ENCODE measurements around the gene GNAI3. TPM values are rescaled to one million over a fixed set of nuclear protein-coding genes. Genes with fewer than 3 reads are reported as not detected.

The GNAI3 gene
- total and polyA plus RNA-seq, 2 experiments from 2014 or later: 5.0 to 7.9 TPM

DNA sequence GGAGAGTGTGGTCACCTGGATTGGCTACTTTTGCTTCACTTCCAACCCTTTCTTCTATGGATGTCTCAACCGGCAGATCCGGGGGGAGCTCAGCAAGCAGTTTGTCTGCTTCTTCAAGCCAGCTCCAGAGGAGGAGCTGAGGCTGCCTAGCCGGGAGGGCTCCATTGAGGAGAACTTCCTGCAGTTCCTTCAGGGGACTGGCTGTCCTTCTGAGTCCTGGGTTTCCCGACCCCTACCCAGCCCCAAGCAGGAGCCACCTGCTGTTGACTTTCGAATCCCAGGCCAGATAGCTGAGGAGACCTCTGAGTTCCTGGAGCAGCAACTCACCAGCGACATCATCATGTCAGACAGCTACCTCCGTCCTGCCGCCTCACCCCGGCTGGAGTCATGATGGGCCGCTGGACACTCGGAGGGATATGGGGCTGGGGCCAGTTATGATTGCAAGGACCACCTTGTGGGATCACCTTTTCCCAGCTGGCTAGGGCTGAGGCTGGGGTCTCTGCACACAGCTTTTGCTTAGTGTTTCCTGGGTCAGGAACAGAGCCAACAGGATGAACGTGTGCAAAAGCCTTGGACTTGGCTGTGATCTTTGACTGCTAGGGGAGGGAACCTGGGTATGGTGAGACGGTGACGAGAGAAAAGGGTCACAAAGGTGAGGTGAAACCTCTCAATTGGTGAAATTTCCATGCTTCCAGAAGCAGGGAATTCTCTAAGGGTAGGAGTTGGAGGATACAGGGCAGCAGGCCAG is 4.3 kb upstream of the GNAI3 start:
- Histone ChIP-seq H3K4me3 (no peak overlapping the region), H3K9me3 (ENCODE audit: low read depth) (no peaks in the 10 kb centered on the region), H3K27me3 (no peaks in the 10 kb centered on the region), H3K4me1 (ENCODE audit: low read depth) (peaks cover 20% of the 10 kb centered on the region), H3K27ac (no peak overlapping the region), H3K36me3 (no peaks in the 10 kb centered on the region)
- no peak for DNase-seq (ENCODE audit: low read depth in 1 of 2, low spot score in 1 of 2)
- TF ChIP-seq, protein P1, sequence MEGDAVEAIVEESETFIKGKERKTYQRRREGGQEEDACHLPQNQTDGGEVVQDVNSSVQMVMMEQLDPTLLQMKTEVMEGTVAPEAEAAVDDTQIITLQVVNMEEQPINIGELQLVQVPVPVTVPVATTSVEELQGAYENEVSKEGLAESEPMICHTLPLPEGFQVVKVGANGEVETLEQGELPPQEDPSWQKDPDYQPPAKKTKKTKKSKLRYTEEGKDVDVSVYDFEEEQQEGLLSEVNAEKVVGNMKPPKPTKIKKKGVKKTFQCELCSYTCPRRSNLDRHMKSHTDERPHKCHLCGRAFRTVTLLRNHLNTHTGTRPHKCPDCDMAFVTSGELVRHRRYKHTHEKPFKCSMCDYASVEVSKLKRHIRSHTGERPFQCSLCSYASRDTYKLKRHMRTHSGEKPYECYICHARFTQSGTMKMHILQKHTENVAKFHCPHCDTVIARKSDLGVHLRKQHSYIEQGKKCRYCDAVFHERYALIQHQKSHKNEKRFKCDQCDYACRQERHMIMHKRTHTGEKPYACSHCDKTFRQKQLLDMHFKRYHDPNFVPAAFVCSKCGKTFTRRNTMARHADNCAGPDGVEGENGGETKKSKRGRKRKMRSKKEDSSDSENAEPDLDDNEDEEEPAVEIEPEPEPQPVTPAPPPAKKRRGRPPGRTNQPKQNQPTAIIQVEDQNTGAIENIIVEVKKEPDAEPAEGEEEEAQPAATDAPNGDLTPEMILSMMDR (IDR thresholded peaks at IDR 0.05; ENCODE audit: low read depth, low read length): no peak

GRCh38 chr1:109546311-109547109 is 1.9 kb upstream of the GNAI3 start:
- H3K27me3 ChIP-seq: no peaks in the 10 kb centered on the region
- peak overlapping the region; percentile 56 for H3K27ac ChIP-seq
- H3K4me1 ChIP-seq (ENCODE audit: low read depth): peaks cover 20% of the 10 kb centered on the region
- peak; percentile 92 for DNase-seq (ENCODE audit: low read depth in 1 of 2, low spot score in 1 of 2)
- H3K9me3 ChIP-seq (ENCODE audit: low read depth): no peaks in the 10 kb centered on the region
- peak overlapping the region; percentile 72 for H3K4me3 ChIP-seq
- TF ChIP-seq, protein P1 (IDR thresholded peaks at IDR 0.05; ENCODE audit: low read depth, low read length): peak; percentile 81
- no peaks in the 10 kb centered on the region for H3K36me3 ChIP-seq

DNA sequence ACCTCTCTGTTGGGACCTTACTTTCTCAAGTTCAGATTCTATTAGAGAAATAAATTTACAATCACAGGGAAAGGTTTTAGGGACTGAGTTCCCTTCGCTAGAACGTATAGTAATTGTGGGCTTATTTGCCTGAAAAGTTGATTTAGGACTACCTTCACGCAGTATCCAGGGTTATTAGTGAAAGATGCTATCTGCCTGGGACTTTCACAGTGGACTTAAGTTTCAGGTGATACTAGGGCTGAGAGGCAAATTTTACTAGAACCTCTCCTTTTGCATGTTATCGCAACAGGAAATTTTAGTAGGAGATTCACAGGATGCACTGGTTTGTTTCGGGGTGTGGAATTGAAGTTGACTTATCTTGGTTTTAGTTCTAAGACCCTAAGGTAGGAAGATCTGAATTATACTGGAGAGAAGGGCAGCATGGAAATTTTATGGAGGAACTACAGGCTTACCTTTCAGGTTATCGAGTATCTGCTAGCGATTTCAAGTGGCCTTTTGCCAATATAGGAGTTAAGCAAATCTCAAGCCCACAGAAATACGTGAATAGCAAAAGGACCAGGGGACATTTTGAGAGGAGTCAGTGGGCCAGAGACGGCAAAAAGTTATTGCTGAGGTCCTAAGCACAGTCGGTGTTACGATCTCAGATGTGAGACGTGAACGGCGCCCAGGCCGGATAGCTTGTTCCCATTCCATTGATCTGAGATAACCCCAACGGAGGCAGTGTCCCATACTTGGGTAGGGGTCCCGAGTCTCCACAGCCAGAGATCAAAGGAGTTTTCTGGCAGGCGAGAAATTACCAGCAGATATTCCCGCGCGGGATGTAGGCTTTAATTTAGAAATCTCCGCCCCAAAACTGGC is 723 bp upstream of the GNAI3 start:
- TF ChIP-seq, protein P1 (IDR thresholded peaks at IDR 0.05; ENCODE audit: low read depth, low read length): no peak
- peak in 1 of 2 donors; percentile 21 for DNase-seq (ENCODE audit: low read depth in 1 of 2, low spot score in 1 of 2)
- Histone ChIP-seq H3K27ac (peak overlapping the region; percentile 89), H3K4me3 (peak overlapping the region; percentile 72), H3K4me1 (ENCODE audit: low read depth) (peaks cover 20% of the 10 kb centered on the region), H3K36me3 (no peaks in the 10 kb centered on the region), H3K9me3 (ENCODE audit: low read depth) (no peaks in the 10 kb centered on the region), H3K27me3 (no peaks in the 10 kb centered on the region)

- Histone ChIP-seq H3K4me1 (ENCODE audit: low read depth) (no peaks in the 10 kb centered on the region), H3K27ac (no peak overlapping the region), H3K27me3 (no peaks in the 10 kb centered on the region), H3K36me3 (no peaks in the 10 kb centered on the region), H3K4me3 (no peak overlapping the region), H3K9me3 (ENCODE audit: low read depth) (no peaks in the 10 kb centered on the region)
- no peak for DNase-seq (ENCODE audit: low read depth in 1 of 2, low spot score in 1 of 2)
- TF ChIP-seq, protein P1 (IDR thresholded peaks at IDR 0.05; ENCODE audit: low read depth, low read length): no peak
Observed at GRCh38 chr1:109556563-109556962, 8.1 kb downstream of the GNAI3 start.

DNA sequence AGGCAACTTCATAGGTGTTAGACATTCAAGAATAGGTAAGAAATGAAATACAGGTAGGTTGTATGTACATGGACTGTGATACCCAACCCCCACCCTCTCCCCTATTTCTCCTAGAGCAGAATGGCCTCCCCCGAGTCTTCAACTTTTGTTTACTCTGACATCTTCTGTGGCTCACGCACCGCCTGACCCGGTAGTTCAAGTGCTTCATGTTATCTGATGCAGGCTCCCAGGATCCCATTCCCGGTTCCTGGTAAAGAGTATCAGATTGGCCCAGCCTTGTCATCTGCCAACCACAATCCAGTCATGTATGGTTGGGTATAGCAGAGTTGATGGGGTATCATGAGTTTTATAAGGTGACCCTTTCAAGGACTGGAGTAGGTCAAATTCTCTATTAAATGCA is 9.1 kb downstream of the GNAI3 start:
- Histone ChIP-seq H3K27me3 (no peaks in the 10 kb centered on the region), H3K27ac (no peak overlapping the region), H3K36me3 (no peaks in the 10 kb centered on the region), H3K4me3 (no peak overlapping the region), H3K9me3 (ENCODE audit: low read depth) (no peaks in the 10 kb centered on the region), H3K4me1 (ENCODE audit: low read depth) (no peaks in the 10 kb centered on the region)
- TF ChIP-seq, protein P1 (IDR thresholded peaks at IDR 0.05; ENCODE audit: low read depth, low read length): no peak
- no peak for DNase-seq (ENCODE audit: low read depth in 1 of 2, low spot score in 1 of 2)
